Testis (tissue), 2 donors: ENCODE measurements around the gene KRTAP9-7.

Source experiments
- POLR2A ChIP-seq: fragments of 450-650 bp; IDR thresholded peaks from one replicate; pipeline ENCODE4 v1.6.1; 2017; ENCODE audit warnings: antibody characterized with exemption, mild to moderate bottlenecking, moderate library complexity
- TF ChIP-seq, protein P1 (sequence below), 3 experiments: fragments of 450-650 bp in 2 of 3; fragments of 200-600 bp in 1 of 3; sonication (generic) in 1 of 3; IDR thresholded peaks; one replicate each; pipeline ENCODE4 v1.5.1; 2016 to 2019; ENCODE audit warnings: antibody characterized with exemption in 3 of 3, mild to moderate bottlenecking in 2 of 3, moderate library complexity in 1 of 3

DNA sequence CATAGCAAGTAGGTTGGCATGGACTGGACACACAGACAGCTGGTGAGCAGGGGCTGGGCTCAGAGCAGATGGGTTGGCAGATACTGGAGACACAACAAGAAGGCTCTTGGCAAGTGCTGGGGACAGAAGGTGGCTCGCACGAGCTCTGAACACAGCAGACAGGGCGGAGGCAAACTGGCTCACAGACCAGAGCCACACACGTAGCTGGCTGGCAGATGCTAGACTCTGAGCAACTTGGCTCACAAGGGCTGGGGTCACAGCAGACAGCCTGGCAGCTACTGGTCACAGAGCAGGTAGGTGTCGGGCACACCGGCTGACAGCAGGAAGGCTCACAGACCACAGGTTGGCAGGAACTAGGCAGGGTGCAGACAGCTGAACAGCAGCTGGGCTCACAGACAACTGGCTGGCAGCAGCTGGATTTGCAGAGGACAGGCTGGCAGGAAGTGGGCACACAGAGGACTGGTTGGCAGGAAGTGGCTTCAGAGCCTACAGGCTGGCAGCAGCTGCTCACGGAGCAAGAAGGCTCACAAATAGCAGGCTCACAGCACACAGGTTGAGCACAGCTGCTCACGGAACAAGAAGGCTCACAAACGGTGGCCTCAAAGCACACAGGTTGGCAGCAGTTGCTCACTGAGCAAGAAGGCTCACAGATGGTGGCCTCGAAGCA is 32.9 kb downstream of the KRTAP9-7 start:
- TF ChIP-seq, protein P1, sequence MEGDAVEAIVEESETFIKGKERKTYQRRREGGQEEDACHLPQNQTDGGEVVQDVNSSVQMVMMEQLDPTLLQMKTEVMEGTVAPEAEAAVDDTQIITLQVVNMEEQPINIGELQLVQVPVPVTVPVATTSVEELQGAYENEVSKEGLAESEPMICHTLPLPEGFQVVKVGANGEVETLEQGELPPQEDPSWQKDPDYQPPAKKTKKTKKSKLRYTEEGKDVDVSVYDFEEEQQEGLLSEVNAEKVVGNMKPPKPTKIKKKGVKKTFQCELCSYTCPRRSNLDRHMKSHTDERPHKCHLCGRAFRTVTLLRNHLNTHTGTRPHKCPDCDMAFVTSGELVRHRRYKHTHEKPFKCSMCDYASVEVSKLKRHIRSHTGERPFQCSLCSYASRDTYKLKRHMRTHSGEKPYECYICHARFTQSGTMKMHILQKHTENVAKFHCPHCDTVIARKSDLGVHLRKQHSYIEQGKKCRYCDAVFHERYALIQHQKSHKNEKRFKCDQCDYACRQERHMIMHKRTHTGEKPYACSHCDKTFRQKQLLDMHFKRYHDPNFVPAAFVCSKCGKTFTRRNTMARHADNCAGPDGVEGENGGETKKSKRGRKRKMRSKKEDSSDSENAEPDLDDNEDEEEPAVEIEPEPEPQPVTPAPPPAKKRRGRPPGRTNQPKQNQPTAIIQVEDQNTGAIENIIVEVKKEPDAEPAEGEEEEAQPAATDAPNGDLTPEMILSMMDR (IDR thresholded peaks at IDR 0.05) = no peak
- TF ChIP-seq POLR2A = no peak
